Thoracic aorta (tissue), 2 donors: Measurements from ENCODE around the gene DKC1. TPM values are rescaled to one million over a fixed set of nuclear protein-coding genes. Genes with fewer than 3 reads are reported as not detected.
A peak's percentile ranks its signal among the peaks of the same experiment; 100 is the strongest.

Experiments used
- ATAC-seq: fragments of 150-250 bp; one replicate; pipeline ENCODE4 v1.8.0; 2017; ENCODE audit warnings: low read depth; ENCODE audit not compliant: insufficient number of reproducible peaks, low FRiP score
- DNase-seq: peaks from one replicate; pipeline ENCODE4 v3.0.0-alpha.2; 2020; ENCODE audit warnings: low spot score
- H3K27ac ChIP-seq, 2 donors: fragments of 200-600 bp; sonication (generic); 1 replicate in 1 of 2; 2 replicates in 1 of 2; pipeline ENCODE4 v1.5.1; 2016; ENCODE audit warnings: mild to moderate bottlenecking in 2 of 2, moderate library complexity in 2 of 2
- H3K27me3 ChIP-seq: fragments of 200-600 bp; sonication (generic); replicated peaks from 2 replicates; pipeline ENCODE4 v1.6.0; 2016; ENCODE audit warnings: mild to moderate bottlenecking; ENCODE audit not compliant: insufficient read depth
- H3K36me3 ChIP-seq: fragments of 200-600 bp; sonication (generic); one replicate; pipeline ENCODE4 v1.5.1; 2016
- H3K4me1 ChIP-seq, 2 donors: fragments of 200-600 bp; sonication (generic); 1 replicate in 1 of 2; 2 replicates in 1 of 2; pipeline versions ENCODE4 v1.5.1 to v1.6.0; 2016; ENCODE audit warnings: low read depth in 2 of 2, mild to moderate bottlenecking in 1 of 2; ENCODE audit not compliant: control insufficient read depth in 1 of 2
- H3K4me3 ChIP-seq: fragments of 200-600 bp; sonication (generic); 2 replicates; pipeline ENCODE4 v1.5.1; 2016; ENCODE audit warnings: mild to moderate bottlenecking
- H3K9me3 ChIP-seq: fragments of 200-600 bp; sonication (generic); 2 replicates; pipeline ENCODE4 v1.5.1; 2016
- CTCF ChIP-seq: fragments of 200-600 bp; sonication (generic); IDR thresholded peaks from one replicate; pipeline ENCODE4 v1.5.1; 2019; ENCODE audit warnings: antibody characterized with exemption
- total RNA-seq, 2 donors: library from RNA; depleted of rRNA; stranded (reverse); fragments of >200 nt; gene quantifications; one replicate each; pipeline versions ENCODE4 v1.1.0 to v1.2.3, GENCODE V29; 2016

Gene DKC1
- total RNA-seq, 2 donors from 2014 or later = 14.9 to 67.2 TPM

- no peak for TF ChIP-seq CTCF
- Histone ChIP-seq H3K4me3 (no peak overlapping the region), H3K27me3 (no peaks in the 10 kb centered on the region), H3K9me3 (no peaks in the 10 kb centered on the region), H3K27ac (no peak overlapping the region), H3K36me3 (no peaks in the 10 kb centered on the region), H3K4me1 (no peaks in the 10 kb centered on the region)
- DNase-seq (no peak), ATAC-seq (no peak)
Measured at GRCh38 chrX:154793084-154793795, 30.6 kb downstream of the DKC1 start.

- ATAC-seq (no peak), DNase-seq (no peak)
- TF ChIP-seq CTCF = no peak
- Histone ChIP-seq H3K4me3 (no peak overlapping the region), H3K27me3 (no peaks in the 10 kb centered on the region), H3K36me3 (no peaks in the 10 kb centered on the region), H3K4me1 (no peaks in the 10 kb centered on the region), H3K9me3 (no peaks in the 10 kb centered on the region), H3K27ac (no peak overlapping the region)
Measured at GRCh38 chrX:154795016-154795415, 32.4 kb downstream of the DKC1 start.

GRCh38 chrX:154797006-154797405 lies 34.3 kb downstream of the DKC1 start:
- Histone ChIP-seq H3K36me3 (no peaks in the 10 kb centered on the region), H3K27ac (no peak overlapping the region), H3K27me3 (no peaks in the 10 kb centered on the region), H3K4me3 (no peak overlapping the region), H3K4me1 (no peaks in the 10 kb centered on the region), H3K9me3 (no peaks in the 10 kb centered on the region)
- DNase-seq (no peak), ATAC-seq (no peak)
- no peak for TF ChIP-seq CTCF

- Histone ChIP-seq H3K4me3 (no peak overlapping the region), H3K4me1 (peaks cover 0 to 4% of the 10 kb centered on the region in 2 donors), H3K9me3 (no peaks in the 10 kb centered on the region), H3K27me3 (no peaks in the 10 kb centered on the region), H3K27ac (peak overlapping the region in 1 of 2 donors; percentile 41), H3K36me3 (no peaks in the 10 kb centered on the region)
- TF ChIP-seq CTCF = no peak
- ATAC-seq (no peak), DNase-seq (no peak)
Measured at GRCh38 chrX:154799556-154800348, 37.1 kb downstream of the DKC1 start.

GRCh38 chrX:154800478-154801210 lies 38.0 kb downstream of the DKC1 start:
- ATAC-seq (no peak), DNase-seq (no peak)
- Histone ChIP-seq H3K27me3 (no peaks in the 10 kb centered on the region), H3K9me3 (no peaks in the 10 kb centered on the region), H3K27ac (no peak overlapping the region), H3K4me1 (peaks cover 0 to 4% of the 10 kb centered on the region in 2 donors), H3K36me3 (no peaks in the 10 kb centered on the region), H3K4me3 (no peak overlapping the region)
- TF ChIP-seq CTCF = no peak
